Mucosa of descending colon (tissue), 3 donors: ENCODE results near the gene BAK1. TPM values are rescaled to one million over a fixed set of nuclear protein-coding genes. Genes with fewer than 3 reads are reported as not detected.
"Not testable (repeated sequence)": the region's sequence is repeated elsewhere in the genome, so short reads cannot be mapped to it uniquely, and the experiment has no call there.

Experiments used
- ATAC-seq: fragments of 200-7000 bp; cut with Tn5 transposase; one replicate; pipeline ENCODE4 v1.9.1; 2020; ENCODE audit warnings: mild to moderate bottlenecking, moderate library complexity
- DNase-seq, 3 donors: peaks; one replicate each; pipeline ENCODE4 v3.0.0-alpha.2; 2020
- H3K36me3 ChIP-seq: fragments of 200-600 bp; one replicate; pipeline ENCODE4 v1.8.0; 2021; ENCODE audit warnings: low read depth, mild to moderate bottlenecking
- H3K4me1 ChIP-seq: fragments of 200-600 bp; one replicate; pipeline ENCODE4 v1.8.0; 2021; ENCODE audit warnings: low read depth, mild to moderate bottlenecking
- H3K4me3 ChIP-seq: fragments of 200-600 bp; one replicate; pipeline ENCODE4 v1.8.0; 2021; ENCODE audit warnings: mild to moderate bottlenecking
- H3K9me3 ChIP-seq: fragments of 200-600 bp; one replicate; pipeline ENCODE4 v1.8.0; 2021; ENCODE audit warnings: mild to moderate bottlenecking
- intact Hi-C, 2 donors: fragments of 100-400 bp; cut with DNase I in 1 of 2; cut with micrococcal nuclease in 1 of 2; formaldehyde crosslinking; loops; one replicate each; pipeline versions ENCODE4 v1.11.0 to v1.11.1; 2022; cut with DNase I, micrococcal nuclease
- total RNA-seq, 3 donors: library from RNA; stranded (reverse); fragmentation: NEBNext Ultra II Directional in 2 of 3; extraction: Animal tissue kit (Norgen Biotek cat#: 25700) in 2 of 3; gene quantifications; one replicate each; pipeline versions ENCODE4 v1.2.1 to v1.2.4, GENCODE V29; 2021 to 2023
- TF ChIP-seq, protein P1 (sequence below): fragments of 200-600 bp; IDR thresholded peaks from one replicate; pipeline ENCODE4 v1.8.0; 2022; ENCODE audit warnings: antibody characterized with exemption, mild to moderate bottlenecking
- donor health status: DM: no; HTN: no; CAD: no; lungs with moderate emphysema.
- donor health status: DM: no; HTN: no; CAD: no.
- donor health status: DM: no; HTN: yes; CAD: no.

Gene BAK1
- total RNA-seq, 3 donors from 2014 or later: 57.1 to 97.9 (median 90.5) TPM

DNA sequence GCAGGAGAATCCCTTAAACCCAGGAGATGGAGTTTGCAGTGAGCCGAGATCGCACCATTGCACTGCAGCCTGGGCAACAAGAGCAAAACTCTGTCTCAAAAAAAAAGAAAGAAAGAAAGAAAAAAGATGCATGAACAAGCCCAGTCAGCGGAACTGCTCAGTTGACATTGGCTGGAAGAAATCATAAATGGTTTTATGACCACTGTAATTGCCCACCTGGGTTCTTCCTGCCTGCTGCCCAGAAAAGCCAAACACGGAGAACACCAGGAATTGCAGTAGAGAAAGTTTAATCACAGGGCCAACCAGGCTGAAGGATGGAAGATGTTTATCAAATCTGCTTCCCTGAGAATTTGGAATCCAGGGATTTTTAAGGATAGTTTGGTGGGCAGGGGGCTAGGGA is 22.7 kb downstream of the BAK1 start:
- TF ChIP-seq, protein P1, sequence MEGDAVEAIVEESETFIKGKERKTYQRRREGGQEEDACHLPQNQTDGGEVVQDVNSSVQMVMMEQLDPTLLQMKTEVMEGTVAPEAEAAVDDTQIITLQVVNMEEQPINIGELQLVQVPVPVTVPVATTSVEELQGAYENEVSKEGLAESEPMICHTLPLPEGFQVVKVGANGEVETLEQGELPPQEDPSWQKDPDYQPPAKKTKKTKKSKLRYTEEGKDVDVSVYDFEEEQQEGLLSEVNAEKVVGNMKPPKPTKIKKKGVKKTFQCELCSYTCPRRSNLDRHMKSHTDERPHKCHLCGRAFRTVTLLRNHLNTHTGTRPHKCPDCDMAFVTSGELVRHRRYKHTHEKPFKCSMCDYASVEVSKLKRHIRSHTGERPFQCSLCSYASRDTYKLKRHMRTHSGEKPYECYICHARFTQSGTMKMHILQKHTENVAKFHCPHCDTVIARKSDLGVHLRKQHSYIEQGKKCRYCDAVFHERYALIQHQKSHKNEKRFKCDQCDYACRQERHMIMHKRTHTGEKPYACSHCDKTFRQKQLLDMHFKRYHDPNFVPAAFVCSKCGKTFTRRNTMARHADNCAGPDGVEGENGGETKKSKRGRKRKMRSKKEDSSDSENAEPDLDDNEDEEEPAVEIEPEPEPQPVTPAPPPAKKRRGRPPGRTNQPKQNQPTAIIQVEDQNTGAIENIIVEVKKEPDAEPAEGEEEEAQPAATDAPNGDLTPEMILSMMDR: no peak

DNA sequence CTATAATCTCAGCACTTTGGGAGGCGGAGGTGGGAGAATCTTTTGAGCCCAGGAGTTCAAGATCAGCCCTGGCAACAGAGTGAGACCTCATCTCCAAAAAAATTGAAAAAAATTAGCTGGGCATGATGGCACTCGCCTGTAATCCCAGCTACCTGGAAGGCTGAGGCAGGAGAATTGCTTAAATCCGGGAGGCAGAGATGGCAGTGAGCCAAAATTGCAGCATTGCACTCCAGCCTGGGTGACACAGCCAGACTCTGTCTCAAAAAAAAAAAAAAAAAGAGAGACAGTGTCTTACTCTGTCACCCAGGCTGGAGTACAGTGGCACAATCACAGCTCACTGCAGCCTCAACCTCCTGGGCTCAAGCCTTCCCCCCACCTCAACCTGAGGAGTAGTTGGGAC is 27.2 kb downstream of the BAK1 start:
- ATAC-seq: not testable (repeated sequence)

More for the DNA sequence above, 22.7 kb downstream of the BAK1 start:
- no peaks in the 10 kb centered on the region for H3K4me1 ChIP-seq
- H3K36me3 ChIP-seq: no peaks in the 10 kb centered on the region
- intact Hi-C loops: no loop called here
- DNase-seq: no peak
- no peaks in the 10 kb centered on the region for H3K9me3 ChIP-seq
- ATAC-seq: peak; percentile 57
- no peak overlapping the region for H3K4me3 ChIP-seq

DNA sequence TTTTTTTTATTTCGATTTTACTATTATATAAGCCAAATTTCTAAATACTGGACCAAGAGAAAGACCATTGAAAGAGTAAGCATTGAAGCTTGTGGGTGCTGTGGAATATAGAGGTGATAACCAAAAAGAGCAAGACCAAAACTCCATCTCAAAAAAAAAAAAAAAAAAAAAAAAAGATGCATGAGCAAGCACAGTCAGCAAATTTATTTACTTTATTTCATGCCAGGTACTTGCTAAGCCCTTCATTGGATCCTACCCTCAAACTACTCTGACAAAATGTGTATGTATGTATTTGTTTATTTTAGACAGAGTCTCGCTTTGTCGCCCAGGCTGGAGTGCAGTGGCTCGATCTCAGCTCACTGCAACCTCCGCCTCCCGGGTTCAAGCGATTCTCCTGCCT is 27.8 kb downstream of the BAK1 start:
- ATAC-seq: no peak
- intact Hi-C loops: no loop called here
- H3K4me3 ChIP-seq: no peak overlapping the region

More for the DNA sequence above, 27.2 kb downstream of the BAK1 start:
- H3K4me3 ChIP-seq, H3K36me3 ChIP-seq, H3K4me1 ChIP-seq, DNase-seq, intact Hi-C loops, H3K9me3 ChIP-seq: not testable (repeated sequence)

DNA sequence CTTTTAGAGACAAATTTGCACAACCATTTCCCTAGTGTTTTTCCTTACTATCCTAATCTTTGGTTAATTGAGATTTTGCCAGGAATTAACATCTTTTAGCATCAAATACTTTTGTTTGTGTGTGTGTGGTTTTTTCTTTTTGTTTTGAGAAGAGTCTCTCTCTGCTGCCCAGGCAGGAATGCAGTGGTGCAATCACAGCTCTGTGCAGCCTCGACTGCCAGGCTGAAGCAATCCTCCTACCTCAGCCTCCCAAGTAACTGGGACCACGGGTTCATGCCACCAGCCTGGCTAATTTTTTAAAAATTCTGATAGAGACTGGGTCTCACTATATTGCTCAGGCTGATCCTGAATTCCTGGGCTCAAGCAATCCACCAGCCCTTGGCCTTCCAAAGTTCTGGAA is 28.5 kb downstream of the BAK1 start:
- intact Hi-C loops: no loop called here
- ATAC-seq (no peak), DNase-seq (no peak)
- H3K9me3 ChIP-seq: no peaks in the 10 kb centered on the region
- TF ChIP-seq, protein P1: no peak
- no peaks in the 10 kb centered on the region for H3K4me1 ChIP-seq
- no peaks in the 10 kb centered on the region for H3K36me3 ChIP-seq
- H3K4me3 ChIP-seq: no peak overlapping the region

More for the DNA sequence above, 27.8 kb downstream of the BAK1 start:
- TF ChIP-seq, protein P1: no peak
- H3K9me3 ChIP-seq: no peaks in the 10 kb centered on the region
- no peaks in the 10 kb centered on the region for H3K36me3 ChIP-seq
- DNase-seq: no peak
- no peaks in the 10 kb centered on the region for H3K4me1 ChIP-seq

DNA sequence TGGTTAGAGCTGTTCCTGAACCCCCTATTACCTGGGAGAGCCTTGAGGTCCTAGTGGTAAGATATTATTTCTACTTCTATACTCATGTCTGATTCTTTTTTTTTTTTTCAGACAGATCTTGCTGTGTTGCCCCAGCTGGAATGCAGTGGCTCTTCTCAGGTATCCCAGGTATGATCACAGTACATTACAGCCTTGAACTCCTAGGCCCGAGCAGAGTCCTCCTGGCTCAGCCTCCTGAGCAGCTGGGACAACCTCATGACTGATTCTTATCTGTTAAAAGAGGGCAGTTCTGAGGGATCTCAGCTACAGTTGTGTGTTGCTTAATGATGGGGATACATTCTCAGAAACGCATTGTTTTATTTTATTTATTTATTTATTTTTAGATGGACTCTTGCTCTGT is 30.2 kb downstream of the BAK1 start:
- TF ChIP-seq, protein P1: no peak
- no peak overlapping the region for H3K4me3 ChIP-seq
- ATAC-seq: no peak
- no peaks in the 10 kb centered on the region for H3K9me3 ChIP-seq
- no peaks in the 10 kb centered on the region for H3K36me3 ChIP-seq
- no peaks in the 10 kb centered on the region for H3K4me1 ChIP-seq
- DNase-seq: no peak
- intact Hi-C loops: no loop called here

DNA sequence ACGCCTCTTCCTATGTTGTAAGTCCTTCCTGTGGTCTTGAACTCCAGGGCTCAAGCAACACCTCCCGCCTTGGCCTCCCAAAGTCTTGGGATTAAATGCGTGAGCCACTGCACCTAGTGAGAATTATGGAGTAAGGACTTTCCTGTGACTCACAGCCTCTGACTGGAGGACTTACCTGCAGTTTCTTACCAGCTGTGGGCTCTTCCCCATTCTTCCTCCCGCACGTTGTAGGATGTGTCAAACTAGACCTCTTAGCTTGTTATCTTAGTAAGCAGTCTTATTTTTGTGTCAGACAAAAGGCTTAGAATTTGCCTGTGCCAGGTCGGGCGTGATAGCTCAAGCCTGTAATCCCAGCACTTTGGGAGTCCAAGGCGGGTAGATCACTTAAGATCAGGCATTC is 30.9 kb downstream of the BAK1 start:
- intact Hi-C loops: no loop called here
- H3K4me3 ChIP-seq: no peak overlapping the region
- no peaks in the 10 kb centered on the region for H3K4me1 ChIP-seq
- H3K36me3 ChIP-seq: no peaks in the 10 kb centered on the region
- ATAC-seq (no peak), DNase-seq (no peak)
- TF ChIP-seq, protein P1: no peak
- no peaks in the 10 kb centered on the region for H3K9me3 ChIP-seq
